Spleen (tissue), 7 donors: ENCODE measurements around the gene FAM120B.
"Not testable (repeated sequence)": the region's sequence is repeated elsewhere in the genome, so short reads cannot be mapped to it uniquely, and the experiment has no call there.

ENCODE experiments used
- CTCF ChIP-seq, 11 experiments: fragments of 200-600 bp in 7 of 11; fragments of 450-650 bp in 4 of 11; sonication (generic) in 4 of 11; IDR thresholded peaks in 8 of 11; conservative IDR thresholded peaks in 3 of 11; 1 replicate in 7 of 11; 2 replicates in 4 of 11; pipeline versions ENCODE4 v1.4.0 to v1.8.0; 2016 to 2021; ENCODE audit warnings: antibody characterized with exemption in 11 of 11, inconsistent platforms in 4 of 11, mild to moderate bottlenecking in 1 of 11
- POLR2A ChIP-seq, 3 donors: fragments of 450-650 bp; IDR thresholded peaks; one replicate each; pipeline ENCODE4 v1.5.1; 2017; ENCODE audit warnings: antibody characterized with exemption in 3 of 3, mild to moderate bottlenecking in 1 of 3
- donor health status: DM: no; HTN: no; CAD: no; lungs with moderate emphysema.
- donor health status: DM: no; HTN: no; CAD: no.
- donor health status: DM: no; HTN: no; CAD: no.

DNA sequence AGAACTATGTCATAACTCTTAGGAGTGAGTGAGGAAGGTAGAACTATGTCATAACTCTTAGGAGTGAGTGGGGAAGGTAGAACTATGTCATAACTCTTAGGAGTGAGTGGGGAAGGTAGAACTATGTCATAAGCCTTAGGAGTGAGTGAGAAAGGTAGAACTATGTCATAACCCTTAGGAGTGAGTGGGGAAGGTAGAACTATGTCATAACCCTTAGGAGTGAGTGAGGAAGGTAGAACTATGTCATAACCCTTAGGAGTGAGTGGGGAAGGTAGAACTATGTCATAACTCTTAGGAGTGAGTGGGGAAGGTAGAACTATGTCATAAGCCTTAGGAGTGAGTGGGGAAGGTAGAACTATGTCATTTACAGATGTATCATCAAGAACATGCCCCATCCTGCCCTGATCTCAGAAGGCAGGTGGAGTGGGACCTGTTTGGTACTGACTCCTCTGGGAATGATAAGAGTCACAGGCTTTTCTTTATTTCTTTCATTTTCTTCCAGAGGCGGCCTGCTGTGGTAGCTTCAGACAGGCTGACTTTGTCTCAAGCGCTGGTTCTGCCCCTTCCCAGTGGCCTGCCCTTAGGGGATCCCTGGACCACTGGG, 93.5 kb downstream of the FAM120B start:
- TF ChIP-seq POLR2A (IDR thresholded peaks at IDR 0.05); CTCF (IDR thresholded peaks at IDR 0.05 in 8 of 11, conservative IDR thresholded peaks at IDR 0.05 in 3 of 11): not testable (repeated sequence)
